GM21576 (cell line): ENCODE results near the gene MYF5.

Experiments
- ATAC-seq: cut with Tn5 transposase; IDR thresholded peaks from one replicate; pipeline ENCODE4 v1.9.1; 2021; ENCODE audit warnings: mild to moderate bottlenecking, moderate library complexity; ENCODE audit not compliant: unreplicated experiment

MYF5 gene

GRCh38 chr12:80707126-80707829 lies 9.4 kb upstream of the MYF5 start, which contains the start of gene MYF6:
MYF6 (plus strand) TSS chr12:80707634; CDS start chr12:80707720, 86 bp downstream.
- ATAC-seq, result no peak

- no peak for ATAC-seq
Measured at GRCh38 chr12:80707830-80708258, 8.9 kb upstream of the MYF5 start.

DNA sequence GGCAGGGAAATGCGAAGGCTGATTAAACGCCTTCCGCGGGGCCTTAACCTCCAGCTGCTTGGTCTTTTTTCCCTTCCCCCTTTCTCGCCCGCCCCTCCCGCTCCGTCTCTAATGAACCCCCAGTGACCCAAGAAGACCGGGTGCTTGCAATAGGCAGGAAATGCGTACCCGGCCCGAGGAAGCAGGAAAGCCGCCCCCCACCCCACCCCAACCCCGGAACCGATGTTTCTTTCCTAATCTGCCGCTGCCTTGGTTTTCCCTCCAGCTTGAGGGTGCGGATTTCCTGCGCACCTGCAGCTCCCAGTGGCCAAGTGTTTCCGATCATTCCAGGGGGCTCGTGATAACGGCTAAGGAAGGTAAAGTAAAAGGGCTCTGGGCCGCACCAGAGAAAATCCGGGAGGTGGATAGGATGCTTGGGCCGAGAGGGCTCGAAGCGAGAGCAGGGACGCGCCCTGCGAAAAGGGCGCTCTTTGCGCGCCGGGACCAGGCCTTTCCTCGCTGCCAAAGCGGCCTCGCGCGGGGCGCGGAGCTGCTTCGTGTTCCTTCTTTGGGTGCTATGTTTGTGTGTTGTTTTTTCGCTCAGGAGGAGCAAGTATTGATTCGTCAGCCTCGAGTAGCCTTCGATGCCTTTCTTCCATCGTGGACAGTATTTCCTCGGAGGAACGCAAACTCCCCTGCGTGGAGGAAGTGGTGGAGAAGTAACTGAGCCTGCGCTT lies 8.3 kb upstream of the MYF5 start:
- ATAC-seq, result no peak

DNA sequence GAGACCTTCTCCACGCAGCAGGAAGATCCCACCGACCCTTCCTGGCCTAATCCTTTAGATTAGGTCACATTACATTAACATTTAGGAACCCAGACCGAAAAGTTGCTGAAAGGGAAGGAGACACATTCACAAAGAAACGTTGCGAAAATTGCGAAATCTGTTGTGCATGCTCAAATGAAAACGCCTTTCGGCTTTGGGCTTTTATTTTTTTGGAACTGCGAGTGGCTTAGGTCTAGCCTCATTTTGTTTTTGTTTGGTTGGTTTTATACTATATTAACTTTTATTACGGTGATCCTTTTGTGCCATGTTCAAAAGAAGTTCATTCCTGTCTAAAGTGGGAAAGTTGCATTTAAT lies 7.8 kb upstream of the MYF5 start:
- ATAC-seq, result no peak

DNA sequence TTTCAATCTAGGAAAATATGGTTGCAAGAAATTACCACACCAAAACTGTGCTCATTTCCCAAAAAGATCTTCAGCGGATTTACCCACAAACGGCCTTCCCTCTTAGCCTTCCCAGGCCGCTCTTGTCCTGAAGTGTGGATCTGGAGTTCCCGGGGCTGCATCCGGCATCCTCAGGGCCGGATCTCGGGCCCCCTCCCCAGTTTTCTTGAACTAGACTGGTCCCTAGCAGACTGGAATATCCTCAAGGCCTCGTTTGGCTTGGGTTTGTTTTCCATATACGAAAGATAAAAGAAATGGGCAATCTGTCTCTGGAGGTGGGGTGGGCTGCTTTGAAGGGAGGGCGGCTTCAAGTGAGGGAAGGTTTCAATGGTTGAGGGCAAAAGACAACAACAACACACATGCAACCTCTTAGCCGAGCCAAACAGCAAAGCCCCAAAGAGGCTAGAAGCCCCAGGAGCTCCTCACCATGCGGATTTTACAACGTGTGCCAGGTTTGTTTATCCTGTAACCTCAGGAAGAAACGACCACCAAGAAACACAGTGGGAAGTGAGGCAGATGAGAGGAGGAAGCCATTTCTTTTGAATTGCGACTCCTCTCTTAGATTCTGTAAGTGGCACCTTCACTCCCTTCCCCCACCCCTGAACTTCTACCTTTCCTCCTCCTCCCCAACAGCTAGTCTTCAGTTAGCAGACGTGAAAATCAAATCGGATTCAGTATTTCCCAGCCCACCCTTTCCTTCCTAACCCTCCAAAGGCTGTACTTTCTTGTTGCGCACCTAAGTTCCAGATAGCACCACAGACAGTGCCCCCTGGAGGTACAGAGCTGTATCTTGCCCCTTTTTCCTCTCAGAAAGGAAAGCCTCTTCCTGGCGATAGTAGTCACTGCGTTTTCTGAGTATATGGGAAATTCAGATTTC lies 6.6 kb upstream of the MYF5 start:
- peak; percentile 75 for ATAC-seq

DNA sequence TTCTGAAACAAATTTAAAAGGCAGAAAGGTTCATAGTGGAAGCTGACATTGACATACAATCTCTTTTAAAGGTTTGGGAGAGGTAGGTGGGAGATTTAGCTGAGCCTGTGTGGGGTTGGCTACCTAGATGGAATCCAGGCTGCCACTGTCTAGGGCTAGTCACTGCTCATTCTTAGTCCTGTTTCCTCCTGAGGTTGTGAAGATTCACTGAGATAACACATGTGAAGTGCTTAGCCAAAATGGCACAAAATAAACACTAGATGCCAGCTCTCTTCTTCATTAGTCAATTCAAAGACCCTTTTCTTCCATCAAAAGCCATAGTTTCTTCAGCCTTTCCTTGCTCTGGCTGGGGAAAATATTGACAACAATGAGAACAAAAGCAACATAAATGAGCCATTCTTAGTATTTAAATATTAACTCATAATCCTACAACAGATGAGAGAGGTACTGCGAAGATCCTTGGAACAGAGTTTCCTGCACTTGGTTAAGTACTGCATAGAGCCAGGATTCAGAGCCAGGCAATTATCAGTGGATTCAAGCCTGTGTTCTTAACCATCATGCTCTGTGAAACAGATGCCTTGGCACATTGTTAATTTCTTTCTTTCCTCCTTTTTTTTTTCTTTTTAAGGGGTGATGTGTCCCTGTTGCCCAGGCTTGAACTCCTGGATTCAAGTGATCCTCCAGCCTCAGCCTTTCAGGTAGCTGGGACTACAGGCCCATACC lies 5.8 kb upstream of the MYF5 start:
- peak; percentile 14 for ATAC-seq

GRCh38 chr12:80711866-80712265 lies 4.8 kb upstream of the MYF5 start:
- ATAC-seq, result no peak

DNA sequence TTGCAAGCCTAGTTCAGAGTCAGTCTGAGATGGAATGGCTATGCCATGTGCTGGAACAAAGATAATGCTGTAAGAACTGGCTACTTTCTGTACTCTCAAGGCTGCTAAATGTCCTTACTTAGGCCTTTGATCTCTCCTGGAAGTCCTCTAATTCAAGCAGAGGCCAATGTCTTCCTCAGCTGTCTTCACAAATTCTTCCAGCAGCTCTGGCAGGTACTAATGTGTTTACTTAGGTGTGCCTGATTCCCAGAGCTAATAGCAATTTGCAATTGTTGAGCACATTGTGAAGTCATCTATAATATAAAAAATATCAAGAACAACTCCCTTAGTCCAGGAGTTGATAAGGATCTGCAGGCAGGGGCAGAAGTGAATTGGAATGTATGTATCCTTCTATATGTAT lies 3.8 kb upstream of the MYF5 start:
- no peak for ATAC-seq

GRCh38 chr12:80713419-80713818 lies 3.3 kb upstream of the MYF5 start:
- ATAC-seq, result no peak

GRCh38 chr12:80714055-80714454 lies 2.7 kb upstream of the MYF5 start:
- no peak for ATAC-seq

DNA sequence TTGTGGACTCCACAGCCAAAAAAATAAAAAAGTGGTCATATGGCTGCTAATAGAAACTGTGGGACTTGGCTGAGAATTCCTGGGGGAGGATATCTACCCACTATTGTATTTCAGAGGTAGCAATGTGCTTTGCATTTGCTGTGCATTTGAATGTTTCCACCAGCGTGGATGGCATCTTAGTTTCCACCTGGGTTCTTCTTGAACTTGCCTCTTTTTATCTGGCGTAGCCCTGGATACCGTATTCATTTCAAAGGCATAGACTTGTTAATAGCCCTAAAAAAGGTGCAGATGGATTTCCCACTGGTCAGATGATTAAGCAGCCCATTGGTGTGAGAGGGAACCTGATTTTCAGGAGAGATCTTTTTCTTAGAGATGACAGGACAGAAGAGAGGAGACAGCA lies 1.9 kb upstream of the MYF5 start:
- ATAC-seq, result no peak

DNA sequence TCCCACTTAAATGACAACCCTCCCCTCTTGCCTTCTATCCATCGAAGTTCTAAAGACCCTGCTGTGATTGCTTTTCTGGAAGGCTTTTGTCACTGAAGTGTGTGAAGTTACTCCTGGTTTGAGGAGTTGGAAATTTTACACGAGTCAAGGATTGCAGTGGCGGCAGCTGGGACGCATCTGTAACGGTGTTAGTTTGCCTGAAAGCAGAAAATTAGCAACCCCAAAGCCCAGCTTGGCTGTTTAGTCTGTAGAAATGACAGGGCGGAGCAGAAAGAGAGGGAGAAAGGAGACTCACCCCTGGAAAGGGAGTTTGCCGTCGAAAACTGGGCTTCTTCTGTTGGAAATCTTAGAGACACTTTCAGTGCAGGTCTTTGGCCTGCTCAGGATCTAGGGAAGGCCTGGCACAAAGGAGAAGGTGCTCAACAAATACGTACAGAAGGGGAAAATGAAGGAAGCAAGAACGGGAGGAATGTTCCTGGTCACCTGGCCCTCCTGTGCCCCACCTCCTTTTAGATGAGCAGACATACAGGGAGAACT lies 931 bp upstream of the MYF5 start:
- no peak for ATAC-seq

- ATAC-seq, result no peak
Measured at GRCh38 chr12:80717856-80718255, 1.1 kb downstream of the MYF5 start.

DNA sequence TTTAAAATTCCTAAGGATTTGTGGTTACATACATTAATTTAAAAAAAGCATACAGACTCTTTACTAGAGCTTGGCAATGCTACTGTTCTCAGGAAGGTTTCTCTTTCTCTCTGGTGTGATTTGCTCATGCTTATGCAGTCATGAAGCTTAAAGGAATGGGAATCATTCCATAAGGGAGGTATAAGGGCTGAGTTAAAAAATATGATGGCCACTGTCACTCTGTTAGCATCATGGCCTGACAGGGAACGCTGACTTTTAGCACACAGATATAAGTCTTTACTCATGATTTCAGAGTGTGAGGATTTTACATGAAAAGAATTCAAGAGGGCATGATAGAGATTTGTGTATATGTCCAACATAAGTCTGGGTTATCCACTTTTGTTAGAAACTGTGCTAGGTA lies 3.8 kb downstream of the MYF5 start:
- ATAC-seq, result no peak

DNA sequence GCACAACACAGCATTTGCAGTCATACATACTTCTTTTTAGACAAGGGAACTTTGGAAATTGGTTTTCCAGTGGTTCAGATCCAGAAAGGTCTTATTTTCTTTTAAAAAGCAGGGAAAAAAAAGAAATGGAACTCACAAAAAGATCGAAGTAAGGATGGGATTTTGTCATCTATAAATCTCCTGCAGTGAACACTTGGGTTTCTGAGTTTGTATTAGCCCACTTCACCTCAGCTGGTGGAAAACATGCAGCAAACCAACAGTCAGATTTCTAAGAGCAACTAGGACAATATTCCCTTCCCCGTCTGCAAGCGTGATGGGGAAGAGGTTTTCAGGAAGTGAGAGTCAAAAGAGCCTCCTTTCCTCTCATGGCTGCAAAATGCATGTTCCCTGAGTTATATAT lies 4.6 kb downstream of the MYF5 start:
- ATAC-seq, result no peak

DNA sequence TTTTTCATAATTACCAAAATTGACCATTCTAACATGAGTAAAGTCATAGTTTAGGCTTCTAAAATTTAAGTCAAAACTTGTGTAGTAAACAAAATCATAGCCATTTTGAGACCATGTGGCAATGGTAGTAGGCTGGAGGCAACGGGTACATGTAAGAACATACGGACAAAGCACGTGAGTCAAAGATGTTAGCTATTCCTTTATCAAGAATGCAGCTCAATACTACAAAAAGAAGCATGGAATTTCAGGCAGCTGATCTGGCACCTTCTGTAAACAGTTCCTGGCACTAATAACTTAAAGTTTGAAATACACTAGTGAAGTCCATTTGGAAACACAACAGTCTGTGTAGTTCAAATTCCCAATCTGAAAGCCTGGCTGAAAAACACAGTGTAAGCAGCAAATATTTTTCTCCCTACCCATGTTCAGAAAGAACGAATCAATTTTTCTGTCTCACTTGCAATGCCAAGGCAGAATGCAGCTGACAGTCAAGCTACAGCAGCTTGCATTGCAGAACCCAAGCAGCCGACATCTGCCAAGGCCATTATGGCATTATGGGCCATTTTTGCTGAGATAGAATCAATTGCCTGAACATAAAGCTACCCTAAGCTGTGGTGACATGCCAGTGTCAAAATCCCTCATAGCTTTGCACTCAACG lies 29.3 kb downstream of the MYF5 start:
- no peak for ATAC-seq

DNA sequence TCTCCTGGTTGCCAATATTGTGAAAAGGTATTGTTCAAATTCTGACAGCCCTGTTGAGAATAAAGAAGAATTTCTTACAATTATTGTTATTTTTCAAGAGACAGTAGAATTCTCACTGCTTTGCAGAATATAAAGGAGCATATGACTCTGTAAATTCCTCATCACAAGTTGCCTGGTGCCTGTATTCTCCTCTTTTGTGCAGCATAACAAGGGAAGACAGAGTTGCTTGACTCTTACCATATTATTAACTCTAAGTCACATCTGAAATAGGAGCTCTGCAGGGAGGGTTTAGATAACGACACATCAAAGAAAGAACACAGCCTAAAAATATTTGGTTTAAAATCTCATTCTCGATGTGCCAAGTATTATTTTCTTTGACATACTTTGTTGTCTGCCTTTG lies 31.1 kb downstream of the MYF5 start:
- no peak for ATAC-seq

DNA sequence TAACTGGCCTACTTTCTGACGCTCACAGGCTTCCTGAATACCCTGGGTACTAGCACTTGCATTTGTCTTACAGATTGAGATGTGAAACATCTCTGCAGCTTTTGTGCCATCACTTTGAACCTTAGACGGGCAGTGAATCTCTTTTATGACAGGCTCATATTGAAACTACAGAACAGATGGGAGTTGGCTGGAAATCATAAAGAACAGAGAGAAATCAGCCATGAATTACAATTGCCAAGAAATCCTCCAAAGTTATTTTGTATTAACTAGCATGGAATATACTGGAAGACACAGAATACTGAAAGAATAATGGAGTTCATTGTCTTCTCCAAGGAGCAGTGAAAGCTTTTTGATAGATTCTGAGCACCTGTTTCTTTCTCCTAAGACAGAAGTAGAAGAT lies 32.7 kb downstream of the MYF5 start:
- ATAC-seq, result no peak

- ATAC-seq, result no peak
Measured at GRCh38 chr12:80752464-80752863, 35.8 kb downstream of the MYF5 start.

DNA sequence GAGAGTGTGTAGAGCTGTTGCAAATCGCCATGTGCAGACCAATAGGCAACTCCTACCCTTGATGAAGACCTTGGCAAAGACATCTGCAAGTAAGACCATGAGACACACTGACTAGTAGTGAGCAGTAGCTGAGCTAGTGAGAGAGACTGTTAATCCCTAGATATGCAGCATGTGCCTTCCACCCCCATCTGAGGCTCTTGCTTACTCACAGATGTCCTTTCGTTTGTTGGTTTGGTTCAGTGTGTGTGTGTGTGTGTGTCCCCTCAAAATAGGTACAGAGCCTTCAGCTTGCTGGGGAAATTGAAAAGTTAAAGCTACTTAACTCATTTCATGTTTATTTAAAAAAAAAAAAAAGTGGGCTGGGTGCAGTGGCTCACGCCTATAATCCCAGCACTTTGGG lies 37.6 kb downstream of the MYF5 start:
- ATAC-seq, result no peak
